Neural progenitor cell (in vitro differentiated cells): ENCODE measurements around the gene ZBTB5.

Experiments
- CTCF ChIP-seq: fragments of 200-600 bp; sonication (generic); IDR thresholded peaks from 2 replicates; pipeline ENCODE4 v1.5.1; 2017; ENCODE audit warnings: antibody characterized with exemption, mild to moderate bottlenecking
- EZH2phosphoT487 ChIP-seq: fragments of 200-600 bp; sonication (generic); IDR thresholded peaks from 2 replicates; pipeline ENCODE4 v1.6.1; 2017; ENCODE audit warnings: antibody characterized with exemption

- TF ChIP-seq CTCF = no peak
- no peak for TF ChIP-seq EZH2phosphoT487
Observed at GRCh38 chr9:37444890-37445289, 20.4 kb downstream of the ZBTB5 start.
